Stimulated activated naive CD4-positive, alpha-beta T cell (primary cell): ENCODE results near the gene SSBP3.
A peak's percentile ranks its signal among the peaks of the same experiment; 100 is the strongest.

ENCODE experiments used
- DNase-seq, 6 experiments: peaks; one replicate each; lab custom pipeline; 2025; lab: John Stamatoyannopoulos, UW

Gene SSBP3

DNA sequence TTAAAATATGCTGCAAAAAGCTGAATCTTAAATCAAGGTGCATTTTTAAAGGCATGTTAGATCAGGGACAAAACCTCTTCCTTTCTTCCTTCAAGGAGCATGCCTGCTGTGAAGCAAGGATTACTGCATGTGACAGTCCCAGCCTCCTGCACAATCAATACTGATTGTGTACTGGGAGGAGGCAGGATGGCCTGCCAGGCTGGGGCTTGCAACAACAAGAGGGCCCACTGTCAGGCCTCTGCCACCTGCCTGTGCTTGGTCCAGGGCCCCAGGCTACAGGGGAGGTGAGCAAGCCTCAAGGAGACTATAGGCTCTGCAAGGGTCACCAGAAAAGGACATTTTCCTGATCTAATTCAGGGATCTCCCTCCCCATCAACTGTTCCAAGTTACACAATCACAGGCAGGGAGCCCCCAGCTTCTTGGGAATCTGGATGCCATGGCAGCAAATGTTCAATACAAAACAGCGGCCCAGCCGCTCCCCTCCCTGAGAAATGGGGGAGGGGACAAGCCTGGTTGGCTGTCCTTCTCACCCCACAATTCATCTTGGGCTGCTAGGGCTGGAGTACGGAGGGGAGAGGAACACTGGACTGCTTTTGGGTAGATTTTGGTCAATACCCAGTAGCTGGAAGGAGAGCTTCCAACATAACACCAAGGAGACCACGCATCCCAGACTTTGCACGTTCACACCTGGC lies 76.7 kb downstream of the SSBP3 start:
- no peak for DNase-seq

DNA sequence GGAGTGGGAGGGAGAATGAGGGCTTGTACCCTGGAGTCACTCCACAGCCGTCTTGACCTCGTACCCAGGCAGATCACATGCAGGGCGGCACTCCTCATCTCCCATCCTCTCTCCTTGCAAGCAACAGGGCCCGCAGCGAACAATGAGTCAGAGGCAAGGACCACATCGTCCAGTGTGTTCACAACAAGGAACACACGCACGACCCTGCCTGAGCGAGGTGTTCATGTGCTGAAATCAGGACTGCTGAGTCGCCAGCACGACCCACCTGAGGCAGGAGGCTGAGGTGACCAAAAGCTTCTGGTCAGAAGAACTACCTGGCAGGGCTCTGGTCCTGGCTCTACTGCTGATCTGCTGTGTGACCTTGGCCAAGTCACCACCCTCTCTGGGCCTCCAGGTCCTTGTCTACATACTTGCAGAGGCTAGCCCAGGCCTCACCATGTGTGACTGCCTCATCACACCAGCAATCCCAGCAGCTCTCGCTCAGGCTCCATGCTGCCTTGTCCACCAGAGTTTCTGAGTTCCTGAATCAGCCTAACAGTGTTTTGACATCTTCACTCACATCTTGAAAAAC lies 78.0 kb downstream of the SSBP3 start:
- DNase-seq: no peak

DNA sequence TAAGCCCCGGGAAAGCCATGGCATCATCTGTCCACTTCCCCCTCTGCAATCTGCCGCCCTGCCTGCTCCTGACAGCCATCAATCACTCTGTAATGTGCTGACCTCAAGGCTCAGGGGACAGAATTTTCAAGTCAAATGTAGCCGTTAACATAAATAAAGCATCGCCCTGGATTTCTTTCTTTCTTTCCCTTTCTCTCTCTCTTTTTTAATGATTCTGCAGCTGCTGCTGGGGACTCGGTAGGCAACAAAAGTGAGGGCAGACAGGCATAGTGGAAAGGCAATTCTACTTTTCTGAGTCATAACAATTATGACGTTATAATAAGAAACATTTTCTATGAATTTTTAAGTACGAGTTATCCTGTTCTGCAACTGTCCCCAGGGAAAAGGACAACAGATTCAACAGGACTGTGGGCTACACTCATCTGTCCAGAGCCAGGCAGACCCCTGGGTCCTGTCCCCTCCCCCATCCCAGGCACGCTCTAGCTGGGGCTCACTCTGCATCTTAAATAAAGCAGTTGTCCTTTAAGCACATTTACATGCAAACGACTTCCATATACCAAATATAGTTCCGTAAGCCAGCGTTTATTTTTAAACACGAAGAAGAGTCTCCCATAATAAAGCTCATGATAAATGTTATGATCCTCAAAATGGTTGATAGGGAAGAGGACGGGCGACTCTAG lies 78.7 kb downstream of the SSBP3 start:
- no peak for DNase-seq

DNA sequence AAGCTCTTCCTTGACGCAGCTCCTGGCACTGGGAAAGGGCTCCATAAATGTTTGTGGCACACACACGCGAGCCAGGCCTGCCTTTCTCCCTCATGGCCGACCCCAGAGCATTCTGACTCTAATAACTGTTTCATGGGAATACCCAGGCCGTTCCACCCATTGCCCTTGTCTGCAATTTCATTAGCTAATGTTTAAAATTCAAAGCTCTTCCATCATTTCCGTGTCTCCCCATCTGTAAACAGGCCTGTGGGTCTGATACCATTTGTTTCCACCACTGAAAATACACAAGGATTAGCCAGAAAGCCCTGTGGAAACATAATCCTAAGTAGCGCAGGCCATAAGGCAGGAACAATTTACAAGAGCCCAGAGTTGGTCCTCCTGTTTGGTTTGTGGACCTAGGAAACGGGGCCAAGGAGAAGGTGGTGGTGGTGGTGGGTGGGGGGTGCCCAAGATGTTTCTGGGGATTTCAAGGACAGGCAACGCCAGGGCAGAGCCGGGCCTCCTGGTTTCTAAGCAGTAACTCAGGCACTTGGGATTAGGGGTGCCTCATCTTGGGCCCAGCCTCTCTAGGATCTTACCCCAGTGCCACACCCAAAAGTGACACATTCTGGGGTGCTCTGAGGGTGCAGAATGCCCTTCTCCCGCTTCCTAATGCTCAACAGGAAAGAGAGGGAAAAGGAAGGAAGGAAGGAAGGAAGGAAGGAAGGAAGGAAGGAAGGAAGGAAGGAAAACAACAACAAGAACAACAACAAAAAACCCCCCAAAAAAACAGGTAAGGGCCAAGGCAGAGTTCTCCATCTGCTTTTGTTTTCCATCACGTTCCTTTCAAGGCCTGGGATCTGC lies 79.4 kb downstream of the SSBP3 start:
- no peak for DNase-seq

DNA sequence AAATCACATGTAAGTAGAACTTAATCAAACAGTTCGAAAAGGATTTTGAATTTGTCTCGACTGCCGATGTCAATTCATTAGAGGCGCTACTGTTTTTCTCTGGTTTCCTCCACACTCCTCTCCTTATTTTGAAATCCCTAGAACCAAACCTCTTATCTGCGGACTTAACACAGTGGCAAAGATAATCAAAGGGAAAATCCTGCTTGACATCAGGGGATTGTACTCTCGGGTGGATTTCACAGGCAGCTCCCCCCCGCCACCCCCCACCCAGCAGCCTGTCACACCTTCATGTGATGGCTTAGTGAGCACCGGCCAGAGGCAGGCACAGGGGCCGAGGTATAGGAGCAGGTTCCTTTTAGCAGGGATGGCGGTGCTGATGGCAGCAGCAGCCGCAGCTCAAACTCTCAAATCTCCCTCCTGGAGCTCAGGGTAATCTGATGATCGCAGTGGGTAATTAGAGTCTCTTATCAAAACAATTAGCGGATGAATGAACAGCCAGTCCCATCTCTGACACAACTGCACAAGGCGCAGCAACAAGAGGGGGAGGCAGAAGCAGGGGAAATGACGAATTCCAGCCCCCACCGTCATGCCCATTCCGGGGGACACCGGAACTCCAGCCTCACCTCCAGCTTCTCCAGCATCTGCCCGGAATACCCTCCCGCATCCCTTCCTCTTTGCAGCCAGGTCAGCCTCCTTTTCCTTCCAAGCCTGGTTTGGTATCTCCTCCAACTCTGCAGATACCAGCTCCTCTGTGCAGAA lies 80.3 kb downstream of the SSBP3 start:
- no peak for DNase-seq

DNA sequence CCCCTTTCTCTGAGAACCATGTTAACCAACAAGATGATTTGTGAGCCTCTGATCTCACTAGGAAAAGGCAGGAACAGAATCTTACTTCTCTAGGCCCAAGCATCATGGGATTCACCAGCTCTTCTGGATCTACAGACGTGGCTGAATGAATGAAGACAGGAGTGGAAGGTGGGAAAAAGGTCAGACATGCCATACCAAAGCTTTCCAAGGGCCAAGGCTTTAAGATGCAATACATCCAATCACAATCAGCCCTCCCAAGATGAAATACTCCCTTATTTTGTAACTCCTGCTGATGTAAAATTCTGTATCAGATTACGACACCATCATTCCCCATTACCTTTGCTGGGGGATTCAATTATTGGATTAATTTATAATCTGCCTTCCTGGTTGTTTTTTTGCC lies 80.9 kb downstream of the SSBP3 start:
- DNase-seq: no peak

DNA sequence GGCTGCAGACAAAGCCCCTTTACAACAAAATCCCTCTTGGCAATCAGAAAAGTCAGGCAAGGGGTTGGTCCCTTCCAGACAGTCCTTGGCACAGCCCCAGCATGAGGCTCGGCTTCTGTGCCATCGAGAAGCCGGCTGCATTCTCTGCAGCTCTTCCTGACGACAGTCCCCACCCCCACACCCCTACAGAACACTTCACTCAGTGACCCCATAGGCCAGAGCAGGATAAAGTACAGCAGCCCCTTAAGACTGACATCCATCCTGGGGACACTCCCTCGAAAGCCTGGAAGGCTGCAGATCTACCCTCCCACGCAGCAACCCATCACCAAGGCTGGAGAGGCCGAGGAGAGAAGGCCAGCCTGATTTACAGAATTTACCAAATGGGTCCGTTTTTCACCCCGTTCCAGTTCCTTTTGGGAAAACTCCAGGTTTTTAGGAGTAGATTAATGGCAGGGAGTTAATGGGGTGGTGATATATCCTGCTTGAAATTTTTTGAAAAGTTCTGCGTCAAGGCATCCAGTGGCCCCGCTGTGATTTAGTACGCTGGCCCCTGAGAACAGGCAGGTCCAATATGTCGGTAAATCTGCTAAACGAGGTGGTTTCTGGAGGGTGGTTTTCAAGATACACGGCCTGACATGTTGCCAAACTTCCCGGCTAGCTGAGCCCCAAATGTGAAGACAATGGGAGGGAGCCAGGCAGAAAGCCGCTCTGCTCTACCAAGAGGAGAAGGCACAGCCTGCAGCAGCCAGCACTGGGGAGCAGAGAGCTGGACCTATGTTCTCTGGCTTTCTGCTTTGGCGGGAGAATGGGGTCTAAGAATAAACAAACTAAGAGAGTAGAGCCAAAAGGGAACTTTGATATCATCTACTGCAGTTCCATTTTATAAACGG lies 81.7 kb downstream of the SSBP3 start:
- DNase-seq: no peak

DNA sequence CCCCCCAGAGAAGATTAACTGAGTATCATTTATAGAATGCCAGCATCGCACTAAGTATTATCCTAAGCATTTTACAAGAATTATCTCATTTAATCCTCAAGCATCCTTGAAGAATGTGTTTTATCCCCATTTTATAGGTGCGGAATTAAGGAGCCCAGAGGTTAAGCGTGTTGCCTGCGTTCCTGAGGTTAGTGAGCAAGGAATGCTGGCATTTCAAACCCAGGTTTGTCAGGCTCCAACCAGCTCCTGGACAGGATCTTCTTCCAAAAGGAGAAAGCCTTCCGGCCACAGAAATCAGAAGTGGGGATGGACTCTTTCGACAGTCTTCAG lies 82.3 kb downstream of the SSBP3 start:
- DNase-seq: no peak

DNA sequence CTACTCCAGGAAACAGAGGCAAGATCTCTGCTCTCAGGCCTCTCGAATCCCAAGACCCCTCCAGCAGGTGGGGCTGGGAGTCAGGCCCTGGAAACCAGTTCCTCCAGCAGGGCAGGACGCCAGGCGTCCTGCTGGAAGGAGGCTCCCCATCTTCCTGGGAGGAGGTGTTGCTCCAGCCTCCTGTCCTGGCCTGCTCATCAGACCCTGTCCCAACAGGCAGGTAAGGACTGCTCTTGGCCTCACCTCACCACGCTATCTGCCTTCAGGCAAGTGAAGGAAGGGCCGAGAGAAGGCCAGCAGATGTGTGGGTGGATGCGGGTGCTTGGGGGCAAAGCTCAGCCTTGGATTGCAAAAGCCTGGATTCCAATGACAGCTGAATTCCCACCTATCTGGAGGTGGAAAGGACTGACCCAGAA lies 82.9 kb downstream of the SSBP3 start:
- DNase-seq: no peak

DNA sequence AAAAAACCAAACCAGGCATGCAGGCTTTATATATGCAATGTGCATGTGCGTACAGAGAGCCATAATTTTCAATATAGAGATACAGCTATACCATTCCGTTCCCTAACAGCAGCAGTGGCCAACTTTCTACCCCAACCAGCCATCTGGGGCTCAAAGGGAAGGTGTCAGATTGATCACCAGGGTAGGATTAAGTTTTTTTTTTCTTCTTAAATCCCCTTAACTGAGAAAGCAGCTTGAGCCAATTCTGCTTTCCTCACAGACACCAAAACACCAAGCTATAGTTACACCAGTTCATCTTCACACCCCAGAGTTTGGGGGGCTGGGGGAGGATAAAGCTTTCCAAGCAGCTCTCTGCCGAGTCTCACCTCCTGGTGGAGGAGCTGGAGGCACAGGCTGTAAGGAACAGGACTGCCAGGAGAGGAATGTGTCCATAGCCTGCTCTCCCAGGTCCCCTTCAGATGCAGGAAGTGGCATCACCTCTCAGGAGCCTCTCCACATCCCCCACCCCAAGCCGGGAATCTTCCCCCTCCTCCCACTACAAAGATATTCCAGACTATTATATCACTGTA lies 87.9 kb downstream of the SSBP3 start:
- DNase-seq: no peak

DNA sequence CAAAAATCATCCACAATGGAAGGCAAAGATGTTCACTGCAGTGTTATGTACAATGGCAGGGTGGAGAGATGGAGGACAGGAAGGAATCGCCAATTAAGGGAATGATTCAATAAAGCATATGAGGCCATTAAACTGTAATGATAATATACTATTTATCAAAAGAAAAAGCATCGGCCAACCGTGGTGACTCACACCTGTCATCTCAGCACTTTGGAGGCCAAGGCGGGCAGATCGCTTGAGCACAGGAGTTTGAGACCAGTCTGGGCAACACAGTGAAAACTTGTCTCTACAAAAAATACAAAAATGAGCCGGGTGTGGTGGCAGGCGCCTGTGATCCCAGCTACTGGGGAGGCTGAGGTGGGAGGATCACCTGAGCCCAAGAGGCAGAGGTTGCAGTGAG lies 89.1 kb downstream of the SSBP3 start:
- no peak for DNase-seq

DNA sequence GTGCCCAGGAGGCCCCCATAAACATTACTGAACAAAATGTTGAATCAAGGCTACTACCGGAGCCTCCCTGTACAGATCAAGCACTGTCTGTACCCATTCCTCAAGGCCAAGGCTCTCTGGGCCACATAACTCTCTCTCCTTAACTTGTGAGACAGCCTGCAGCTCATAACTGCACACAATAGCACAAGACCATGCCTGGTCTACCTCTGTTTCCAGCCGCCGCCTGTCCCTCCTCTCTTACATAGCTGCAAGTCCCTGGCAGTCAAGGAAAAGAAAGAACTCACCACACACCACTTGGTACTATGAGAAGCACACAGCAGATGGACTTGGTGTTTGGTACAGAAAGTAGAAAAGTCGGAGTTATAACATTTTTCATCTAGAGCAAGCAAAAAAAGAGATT lies 91.1 kb downstream of the SSBP3 start:
- no peak for DNase-seq

DNA sequence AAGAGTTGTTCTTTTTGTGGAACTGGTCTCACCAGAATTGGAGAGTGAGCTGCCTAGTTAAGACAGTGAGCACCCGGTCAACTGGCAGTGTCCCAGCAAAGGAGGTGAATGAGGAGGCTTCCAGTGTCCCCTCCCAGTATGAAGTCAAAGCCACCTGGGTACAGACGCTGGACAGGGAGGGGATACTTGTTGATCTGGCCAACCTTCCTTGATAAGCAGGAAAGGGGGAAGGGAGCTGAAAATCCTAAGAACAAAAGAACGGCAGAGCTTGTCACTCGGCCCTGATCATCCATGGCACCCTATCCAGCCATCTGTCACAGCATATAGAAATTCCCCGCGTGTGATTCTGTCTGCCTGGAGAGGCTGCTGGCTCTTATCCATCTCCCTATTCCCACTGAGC lies 91.5 kb downstream of the SSBP3 start:
- no peak for DNase-seq

DNA sequence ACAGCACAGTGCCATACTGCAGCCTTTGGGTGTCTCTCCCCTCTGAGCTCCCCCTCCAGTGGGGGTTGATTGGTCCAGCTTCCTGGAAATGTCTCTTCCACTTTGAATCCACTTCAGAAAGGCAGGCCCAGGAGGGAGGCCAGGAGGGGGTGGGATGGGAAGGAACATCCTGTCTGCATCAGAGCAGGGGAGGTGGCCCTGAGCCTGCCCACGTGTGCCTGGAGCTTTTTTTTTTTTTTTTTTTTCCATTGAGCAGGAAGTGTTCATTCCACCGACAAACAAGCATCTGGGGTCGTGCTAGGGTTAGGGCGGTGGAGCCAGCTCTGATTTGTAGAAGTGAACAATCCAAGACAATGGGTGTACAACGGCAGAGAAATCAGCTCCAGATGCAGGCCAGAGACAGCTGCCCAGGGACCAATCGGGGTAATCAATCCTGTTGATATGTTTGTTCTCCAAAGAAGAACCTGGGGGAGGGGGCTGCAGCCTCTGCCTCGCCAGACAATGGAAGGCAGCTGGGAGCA lies 93.3 kb downstream of the SSBP3 start:
- DNase-seq: no peak

DNA sequence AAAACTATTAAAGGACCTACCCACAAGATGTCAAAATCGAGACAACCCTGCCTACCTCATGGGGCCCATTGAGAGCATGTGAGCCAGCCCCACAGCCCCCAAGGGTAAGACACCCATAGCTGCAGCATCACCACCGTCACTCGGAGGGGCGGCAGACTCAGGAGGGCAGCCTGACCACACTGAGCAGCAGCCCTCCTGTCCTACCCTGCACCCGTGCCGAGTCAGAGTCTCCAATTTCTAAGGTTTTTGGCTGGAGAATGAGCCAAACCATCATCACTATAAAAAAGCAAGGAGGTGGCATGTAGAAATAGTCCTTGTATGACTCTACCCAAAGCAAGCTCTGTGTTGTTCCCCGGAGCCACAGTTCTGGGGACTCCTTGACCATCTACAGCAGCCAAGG lies 94.7 kb downstream of the SSBP3 start:
- no peak for DNase-seq

DNA sequence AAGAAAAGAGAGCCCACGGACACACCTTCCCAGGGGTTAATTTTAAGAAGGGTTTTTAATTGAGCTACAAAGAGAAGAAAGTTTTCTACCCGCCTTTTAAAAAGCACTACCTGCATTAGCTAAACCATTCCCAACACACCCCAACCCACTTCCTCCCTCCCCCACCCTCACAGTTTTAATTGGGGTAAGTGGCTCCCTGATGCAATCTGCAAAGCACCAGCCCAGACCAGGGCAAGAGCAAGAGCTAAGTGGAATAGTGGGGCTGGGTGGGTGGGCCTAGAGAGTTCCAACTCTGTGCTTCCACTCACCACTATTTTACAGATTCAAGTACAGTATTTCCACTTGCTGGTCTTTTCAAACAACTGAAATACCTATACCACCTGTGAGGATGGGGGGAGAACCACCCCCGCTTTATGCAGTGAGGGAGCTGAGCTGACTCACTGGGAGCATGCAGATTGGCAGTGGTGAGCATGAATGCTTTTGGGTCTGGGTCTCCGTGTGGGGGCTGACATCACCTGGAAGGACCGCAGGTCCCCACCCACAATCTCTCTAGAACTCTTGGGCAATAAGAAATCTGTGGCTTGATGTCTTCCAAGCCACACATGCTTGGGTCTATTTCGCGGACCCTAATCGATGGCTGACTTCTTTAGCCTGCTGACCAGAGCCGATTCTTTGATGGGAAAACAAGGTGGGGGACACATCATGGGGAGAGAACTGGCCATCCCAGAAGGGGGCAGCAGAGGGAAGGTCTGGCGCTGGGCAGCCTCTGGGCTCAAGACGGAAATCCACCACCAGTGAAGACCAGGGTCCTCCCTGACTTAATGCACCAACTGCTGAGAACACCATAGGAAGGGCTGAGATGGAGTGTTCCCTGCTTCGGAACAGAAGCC lies 95.5 kb downstream of the SSBP3 start:
- DNase-seq: peak in 3 of 6 experiments; percentile 5 to 16 (median 7)

DNA sequence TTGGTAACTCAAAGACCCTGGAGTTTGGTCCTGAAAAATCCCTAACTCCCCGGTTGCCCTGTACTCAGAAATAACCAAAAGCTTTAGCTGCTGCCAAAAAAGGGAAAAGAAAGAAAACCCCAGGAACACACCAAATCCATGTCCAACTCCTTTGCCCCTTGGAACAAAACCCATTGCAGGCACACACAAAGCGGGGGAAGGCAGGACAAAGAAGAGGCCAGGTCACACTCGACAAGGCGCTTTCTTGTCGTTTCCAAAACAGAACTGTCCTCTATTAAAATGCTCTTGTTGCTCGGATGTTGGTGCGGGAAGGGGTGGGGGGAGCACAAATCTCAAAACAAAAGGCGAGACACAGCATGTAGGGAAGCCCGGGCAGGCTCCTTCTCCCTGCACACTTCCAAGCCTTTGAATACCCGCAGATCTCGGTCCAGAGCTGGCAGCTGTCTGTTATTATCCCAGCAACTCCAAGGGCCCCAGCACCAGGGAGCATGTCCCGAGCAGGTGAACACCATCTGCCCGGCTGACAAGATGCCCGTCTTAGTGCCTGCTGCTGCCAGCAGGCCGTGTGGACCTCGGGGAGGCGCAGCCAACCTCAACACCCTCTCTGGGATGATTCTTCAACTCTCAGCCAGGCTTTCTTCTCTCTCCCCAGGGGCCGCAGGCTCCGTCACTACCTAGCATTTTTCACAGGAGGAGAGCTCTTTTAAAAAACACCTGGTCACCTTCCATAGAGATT lies 96.4 kb downstream of the SSBP3 start:
- no peak for DNase-seq

DNA sequence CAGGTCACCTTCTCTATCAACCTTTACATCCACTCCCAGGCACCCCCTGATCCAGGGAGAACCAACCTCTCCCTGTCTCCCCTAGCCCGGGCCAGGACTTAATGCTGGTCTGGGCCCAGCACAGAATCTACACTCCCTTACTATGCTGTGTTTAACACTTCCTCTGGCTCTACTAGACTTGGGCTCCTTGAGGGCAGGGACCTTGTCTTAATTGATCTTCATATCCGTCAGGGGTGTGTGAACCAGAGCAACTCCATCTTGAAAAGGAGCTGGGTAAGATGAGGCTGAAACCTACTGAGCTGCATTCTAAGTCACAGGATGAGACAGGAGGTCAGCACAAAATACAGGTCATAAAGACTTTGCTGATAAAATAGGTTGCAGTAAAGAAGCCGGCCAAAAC lies 98.9 kb downstream of the SSBP3 start:
- DNase-seq: no peak
